GM18520 (cell line): Measurements from ENCODE around the gene CSNK1G2.

ENCODE experiments used
- ATAC-seq: cut with Tn5 transposase; IDR thresholded peaks from one replicate; pipeline ENCODE4 v1.9.1; 2021; ENCODE audit not compliant: unreplicated experiment

The CSNK1G2 gene

DNA sequence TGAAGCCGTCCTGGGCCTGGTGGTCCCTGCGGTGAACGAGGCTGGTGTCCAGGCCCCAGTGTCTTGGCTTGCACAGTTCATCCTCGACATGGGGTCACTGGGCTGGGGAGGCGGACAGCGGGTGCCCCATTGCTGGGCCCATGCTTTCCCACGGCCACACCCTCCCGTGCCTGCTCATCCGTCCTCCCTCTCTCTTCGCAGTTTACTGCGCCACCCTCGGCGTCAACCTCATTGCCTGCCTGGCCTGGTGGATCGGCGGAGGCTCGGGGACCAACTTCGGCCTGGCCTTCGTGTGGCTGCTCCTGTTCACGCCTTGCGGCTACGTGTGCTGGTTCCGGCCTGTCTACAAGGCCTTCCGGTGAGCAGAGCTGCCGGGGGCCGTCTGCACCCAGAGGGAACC lies 23.0 kb upstream of the CSNK1G2 start:
- ATAC-seq = no peak

DNA sequence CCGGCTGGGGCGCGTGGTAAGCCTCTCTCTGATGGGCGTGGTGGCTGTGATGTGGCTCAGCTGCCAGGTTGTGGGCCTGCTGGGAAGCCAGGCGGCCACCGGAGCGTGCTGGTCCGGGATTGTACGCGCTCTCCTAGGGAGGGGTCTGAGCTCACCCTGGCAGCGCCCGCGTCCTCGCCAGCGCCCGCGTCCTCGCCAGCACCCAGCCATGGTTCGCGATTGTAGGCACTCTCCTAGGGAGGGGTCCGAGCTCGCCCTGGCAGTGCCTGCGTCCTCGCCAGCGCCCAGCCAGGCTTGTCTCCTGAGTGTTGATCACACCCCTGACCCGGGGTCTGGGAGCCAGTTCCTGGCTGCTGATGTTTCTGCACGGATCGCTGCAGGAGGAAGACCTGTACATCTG lies 22.0 kb upstream of the CSNK1G2 start:
- no peak for ATAC-seq

DNA sequence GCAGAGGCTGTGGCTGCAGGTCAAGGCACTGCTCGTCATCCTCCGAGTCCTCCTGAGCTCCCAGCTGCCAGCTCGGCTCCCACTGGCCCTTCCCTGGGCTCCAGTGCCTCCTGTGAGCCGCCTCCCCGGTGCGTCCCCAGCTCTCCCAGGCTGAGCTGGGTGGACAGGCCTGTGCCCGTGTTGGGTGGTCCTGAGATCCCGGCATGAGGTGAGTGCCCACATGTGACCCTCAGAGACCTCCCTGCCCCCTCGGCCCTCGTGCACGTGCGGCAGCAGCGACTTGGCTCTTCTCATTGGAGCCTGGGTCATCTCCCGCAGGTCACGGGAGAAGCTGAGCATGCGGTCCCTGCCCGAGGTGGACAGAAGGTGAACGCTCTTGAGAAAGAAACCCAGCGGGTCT lies 20.3 kb upstream of the CSNK1G2 start:
- ATAC-seq = no peak

DNA sequence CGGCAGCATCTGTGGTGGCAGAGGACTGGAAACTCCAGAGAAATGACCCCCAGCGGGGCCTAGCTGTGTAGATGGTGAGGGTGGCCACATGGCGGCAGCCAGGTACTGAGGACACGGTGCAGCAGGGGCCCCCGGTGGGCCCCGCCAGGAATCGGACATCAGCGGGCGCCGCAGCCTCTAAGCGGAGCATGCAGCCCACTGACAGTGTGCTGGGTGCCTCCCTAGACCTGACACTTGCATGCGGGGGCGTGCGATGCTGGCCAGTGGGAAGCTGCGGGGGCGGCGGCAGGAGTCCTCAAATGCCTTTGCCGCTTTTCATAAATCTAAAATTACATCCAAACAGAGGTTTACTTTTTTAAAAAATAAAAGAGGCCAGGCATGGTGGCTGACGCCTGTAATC lies 19.6 kb upstream of the CSNK1G2 start:
- no peak for ATAC-seq

DNA sequence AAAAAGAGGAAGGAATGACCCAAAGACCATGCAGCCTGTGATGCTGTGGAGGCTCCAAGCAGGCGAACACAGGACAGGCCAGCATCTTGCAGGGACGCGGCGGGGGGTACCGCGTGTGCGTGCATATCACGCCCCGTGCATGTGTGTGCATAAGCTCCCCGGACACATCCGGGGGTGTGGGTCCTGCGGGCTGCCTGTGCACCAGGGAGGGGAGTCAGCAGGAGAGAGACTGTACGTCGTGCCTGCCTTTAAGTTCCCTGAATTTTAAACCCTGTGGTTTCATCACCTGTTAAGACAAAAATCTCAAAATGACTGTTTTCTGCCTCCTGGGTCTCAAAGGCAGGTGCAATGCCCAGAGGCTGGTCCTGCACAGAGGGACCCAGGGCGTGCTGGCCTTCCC lies 19.1 kb upstream of the CSNK1G2 start:
- ATAC-seq = no peak

DNA sequence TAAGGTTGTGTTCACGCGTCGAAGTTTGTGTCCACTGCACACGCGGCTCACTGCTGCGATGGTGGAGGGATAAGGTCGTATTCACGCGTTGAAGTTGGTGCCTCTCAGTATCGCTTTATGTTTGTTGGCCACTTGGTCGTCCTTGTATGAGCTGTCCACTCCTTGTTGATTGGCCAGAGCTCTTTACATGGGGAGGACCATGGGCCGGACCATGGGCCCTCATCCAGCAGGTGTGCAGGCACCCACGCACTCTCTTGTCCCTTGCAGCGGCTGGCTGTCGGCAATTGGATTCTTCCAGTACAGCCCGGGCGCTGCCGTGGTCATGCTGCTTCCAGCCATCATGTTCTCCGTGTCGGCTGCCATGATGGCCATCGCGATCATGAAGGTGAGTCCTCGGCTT lies 18.2 kb upstream of the CSNK1G2 start:
- ATAC-seq = no peak

DNA sequence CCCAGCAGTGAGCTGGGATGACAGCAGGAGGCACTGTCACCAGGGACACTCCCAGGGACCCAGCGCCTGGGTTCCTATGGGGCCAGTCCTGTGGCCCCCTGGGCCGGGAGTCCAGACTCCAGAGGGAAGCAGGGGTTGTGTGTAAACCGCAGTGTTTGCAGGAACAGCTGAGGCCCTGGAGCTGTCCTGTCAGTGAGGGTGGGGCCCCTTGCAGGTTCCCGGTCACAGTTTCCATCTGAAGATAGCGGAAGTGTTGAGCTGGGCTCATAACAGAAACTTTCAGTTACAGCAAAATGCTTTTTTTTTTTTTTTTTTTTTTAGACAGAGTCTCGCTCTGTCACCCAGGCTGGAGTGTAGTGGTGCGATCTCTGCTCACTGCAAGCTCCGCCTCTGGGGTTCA lies 17.7 kb upstream of the CSNK1G2 start:
- no peak for ATAC-seq

DNA sequence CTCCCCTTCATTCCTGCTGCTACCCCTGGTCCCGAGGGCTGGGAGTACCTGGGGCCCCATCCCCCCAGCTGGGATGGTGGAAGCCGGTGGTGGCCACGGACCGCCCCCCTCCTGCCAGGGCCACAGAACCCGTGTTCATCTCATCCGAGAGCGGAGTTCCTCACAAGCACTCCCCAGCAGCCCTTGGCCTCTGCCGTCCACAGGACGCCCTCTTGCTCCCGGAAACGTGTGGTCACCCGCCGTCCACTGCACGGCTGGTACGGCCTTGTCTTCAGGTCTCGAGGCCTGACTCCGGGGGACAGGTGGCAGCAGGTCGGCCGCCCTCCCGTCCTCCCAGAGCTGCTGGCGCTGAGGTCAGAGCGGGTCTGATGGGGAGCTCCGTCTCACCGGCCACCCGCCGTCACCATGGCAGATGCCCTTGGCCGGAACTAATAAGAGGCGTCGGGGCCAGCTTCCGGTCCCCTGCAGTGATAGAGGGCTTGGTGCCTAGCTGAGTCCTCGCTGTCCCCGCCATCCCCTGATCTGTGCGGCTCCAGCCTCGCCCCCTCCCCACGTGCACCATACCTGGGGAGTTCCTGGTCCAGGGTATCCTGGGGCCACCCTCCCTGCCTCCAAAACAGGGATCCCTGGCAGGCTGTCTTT lies 16.5 kb upstream of the CSNK1G2 start:
- ATAC-seq = no peak

DNA sequence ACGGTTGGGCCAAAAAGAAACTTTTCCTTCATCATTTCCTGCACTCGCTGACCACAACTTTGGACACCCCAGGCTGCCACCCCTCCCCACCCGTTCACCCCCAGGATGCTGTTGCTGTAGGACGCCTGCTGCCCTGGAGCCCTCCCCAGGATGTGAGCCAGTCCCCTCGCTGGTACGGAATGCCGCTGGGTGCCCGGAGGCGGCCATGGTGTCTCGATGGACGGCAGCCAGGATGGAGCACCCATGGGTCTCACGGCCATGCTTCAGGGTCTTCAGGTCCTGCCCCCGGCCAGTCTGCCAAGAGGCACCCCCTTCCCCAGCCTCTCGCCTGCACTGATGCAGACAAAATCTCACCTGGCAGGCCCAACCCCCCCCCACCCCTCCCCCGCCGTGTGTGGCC lies 15.4 kb upstream of the CSNK1G2 start:
- no peak for ATAC-seq

DNA sequence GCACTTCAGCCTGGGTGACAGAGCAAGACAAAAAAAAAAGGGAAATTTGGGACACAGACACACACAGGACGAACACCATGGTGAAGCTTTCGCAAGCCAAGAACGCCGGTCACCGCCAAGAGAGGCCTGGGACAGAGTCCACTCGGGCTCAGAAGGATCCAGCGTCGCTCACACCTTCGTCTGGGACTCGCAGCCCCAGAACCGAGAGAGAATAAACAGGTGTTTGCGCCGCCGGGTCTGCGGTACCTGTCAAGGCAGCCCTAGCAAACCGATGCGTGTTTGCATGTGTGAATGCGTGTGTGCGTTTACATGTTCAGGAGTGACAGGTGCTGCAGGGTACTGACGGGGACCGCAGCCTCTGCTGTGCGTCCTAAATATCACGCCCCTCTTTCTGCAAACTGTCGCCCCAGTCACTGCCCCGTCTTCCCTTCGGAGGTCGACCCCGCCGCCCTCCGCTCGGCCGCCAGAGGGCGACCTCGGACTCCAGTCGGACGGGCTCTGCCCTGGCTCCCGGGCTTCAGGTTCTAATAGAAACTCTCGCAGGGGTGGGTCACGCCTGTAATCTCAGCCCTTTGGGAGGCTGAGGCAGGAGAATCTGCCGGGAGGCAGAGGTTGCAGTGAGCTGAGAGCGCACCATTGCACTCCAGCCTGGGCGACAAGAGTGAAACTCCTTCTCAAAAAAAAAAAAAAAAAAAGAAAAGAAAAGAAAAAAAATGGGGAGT lies 11.8 kb upstream of the CSNK1G2 start:
- no peak for ATAC-seq

DNA sequence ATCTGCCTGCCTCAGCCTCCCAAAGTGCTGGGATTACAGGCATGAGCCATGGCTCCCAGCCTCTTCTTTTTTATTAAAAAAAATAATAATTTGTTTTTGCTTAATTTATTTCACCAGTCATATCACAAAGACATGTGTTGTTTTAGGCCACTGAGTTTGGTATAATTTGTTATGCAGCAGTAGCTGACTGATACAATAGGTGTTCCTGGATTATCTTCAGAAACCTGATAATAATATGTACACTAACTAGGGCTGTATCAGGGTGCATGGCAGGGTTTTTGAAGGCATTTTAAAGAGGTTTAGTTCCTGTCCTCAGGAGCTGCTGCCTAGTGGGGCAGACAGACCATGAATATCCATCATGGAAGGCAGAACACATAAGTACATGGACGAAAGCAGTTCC lies 9.5 kb upstream of the CSNK1G2 start:
- no peak for ATAC-seq

DNA sequence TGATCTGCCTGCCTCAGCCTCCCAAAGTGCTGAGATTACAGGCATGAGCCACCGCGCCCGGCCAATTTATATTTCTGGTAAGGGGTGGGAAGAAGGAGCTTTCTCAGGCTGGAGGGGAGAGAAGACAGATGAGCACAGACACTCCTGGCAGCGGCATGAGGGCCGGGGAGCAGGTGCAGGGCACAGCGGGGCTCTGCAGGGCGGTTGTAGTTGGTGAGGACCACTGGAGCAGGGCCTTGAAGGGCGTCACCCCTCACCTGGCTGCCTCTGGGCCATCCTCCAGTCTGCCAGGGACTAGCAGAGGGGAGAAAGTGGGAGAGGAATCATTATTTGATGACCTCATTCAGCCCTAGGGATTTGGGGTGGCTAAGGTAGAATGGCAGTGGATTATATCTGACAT lies 8.6 kb upstream of the CSNK1G2 start:
- no peak for ATAC-seq

DNA sequence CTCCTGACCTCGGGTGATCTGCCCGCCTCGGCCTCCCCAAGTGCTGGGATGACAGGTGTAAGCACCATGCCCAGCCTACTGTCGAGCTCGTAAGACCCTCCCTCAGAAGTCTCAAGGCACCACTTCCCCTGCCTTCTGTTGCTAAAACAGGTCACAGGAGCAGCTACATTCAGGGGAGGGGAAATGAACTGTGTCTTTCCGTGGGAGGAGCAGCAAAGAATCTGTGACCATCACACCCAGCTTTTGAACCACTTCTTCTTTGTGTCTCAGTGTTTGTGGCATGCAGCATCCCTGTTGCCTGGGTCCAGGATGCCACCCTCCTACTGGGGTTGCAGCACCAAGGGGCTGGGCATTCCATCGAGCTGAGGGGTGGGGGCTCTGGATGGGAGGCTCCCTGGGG lies 7.7 kb upstream of the CSNK1G2 start:
- ATAC-seq = no peak

DNA sequence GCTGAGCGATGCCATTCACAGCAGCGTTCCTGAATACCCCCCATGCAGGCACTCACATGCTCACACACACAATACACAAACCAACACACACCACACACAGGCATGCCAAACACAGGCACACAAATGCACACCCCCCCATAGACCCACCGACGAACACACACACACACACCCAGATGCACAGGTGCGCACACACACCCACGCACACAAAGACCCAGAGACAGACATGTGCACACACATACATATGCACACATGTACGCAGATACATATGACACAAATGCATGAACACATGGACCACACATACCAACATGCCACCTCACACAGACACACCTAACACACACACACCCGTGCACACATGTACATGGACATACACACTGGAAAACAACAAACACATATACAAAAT lies 7.0 kb upstream of the CSNK1G2 start:
- no peak for ATAC-seq

DNA sequence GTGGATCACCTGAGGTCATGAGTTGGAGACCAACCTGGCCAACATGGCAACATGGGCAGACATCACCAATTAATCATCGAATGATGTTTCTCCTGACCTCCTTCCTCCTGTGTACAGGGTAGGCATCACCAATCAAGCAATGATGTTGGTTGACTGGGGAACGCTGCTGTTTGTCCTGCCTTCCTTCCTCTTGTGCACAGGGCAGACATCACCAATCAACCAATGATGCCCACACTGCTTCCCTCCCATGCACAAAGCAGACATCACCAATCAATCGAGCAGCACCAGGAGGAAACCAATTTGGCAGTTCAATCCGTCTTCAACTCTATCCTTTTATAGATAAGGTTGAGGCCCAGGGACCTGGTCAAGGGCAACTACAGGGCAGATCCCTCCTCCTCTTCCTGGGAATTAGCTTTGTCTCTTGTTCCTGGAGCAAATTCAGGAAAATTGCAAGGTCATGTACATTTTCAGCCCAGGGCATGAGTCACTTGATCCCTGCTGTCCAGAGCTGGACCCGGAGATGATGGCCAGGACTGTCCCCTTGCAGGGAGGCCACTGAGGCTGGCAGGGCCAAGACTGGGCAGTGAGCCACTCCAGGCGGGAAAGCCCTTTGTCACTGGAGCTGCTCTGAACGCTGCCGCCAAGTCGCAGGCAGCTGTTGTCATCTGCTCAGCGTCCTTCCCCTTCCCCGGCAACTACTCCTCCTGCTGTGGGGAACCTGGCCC lies 5.3 kb upstream of the CSNK1G2 start:
- ATAC-seq = no peak

DNA sequence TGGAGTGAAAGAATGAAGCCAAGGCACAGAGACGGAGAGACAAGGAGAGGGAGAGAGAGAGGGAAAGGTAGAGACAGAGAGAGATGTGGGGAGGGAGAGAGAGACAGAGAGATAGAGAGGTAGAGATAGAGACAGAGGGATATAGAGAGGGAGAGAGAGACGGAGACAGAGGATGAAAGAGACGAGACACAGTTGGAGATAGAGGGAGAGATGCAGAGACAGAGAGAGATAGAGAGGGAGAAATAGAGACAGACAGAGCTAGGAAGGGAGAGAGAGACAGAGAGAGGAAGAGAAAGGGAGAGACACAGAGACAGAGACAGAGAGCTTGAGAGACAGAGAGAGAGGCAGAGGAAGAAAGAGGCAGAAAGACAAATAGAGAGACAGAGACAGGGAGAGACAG lies 4.5 kb upstream of the CSNK1G2 start:
- no peak for ATAC-seq

DNA sequence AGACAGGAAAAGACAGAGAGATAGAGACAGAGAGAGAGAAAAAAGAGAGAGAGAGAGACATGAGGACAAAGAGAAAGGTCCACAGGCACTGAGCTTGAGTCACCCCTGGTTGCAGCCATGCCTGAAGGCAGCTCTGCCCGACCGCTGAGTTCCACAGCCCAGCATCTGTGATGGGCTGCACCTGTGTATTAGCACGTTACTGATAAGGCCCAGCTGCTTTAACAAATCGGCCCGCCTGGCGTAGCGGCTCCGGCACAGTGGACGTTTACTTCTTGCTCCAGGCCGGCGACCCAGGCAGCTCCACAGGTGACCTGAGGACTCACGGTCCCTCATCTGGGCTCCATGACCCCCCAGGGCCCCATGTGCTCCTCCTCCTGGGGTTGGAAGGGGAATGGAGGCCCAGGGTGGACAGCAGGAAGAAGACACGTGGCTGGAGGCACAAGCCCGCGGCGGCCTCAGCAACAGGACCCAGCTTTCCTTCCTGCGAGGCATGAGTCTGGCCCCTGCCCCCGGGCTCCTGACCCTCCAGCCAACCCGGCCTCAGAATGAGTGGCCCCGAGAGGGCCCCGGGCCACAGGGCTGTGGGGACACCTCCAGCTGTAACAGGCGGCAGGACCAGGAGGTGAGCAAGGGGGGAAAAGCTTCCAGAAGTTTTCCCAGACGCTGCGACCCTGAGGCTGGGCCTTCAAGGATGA lies 3.9 kb upstream of the CSNK1G2 start:
- no peak for ATAC-seq

DNA sequence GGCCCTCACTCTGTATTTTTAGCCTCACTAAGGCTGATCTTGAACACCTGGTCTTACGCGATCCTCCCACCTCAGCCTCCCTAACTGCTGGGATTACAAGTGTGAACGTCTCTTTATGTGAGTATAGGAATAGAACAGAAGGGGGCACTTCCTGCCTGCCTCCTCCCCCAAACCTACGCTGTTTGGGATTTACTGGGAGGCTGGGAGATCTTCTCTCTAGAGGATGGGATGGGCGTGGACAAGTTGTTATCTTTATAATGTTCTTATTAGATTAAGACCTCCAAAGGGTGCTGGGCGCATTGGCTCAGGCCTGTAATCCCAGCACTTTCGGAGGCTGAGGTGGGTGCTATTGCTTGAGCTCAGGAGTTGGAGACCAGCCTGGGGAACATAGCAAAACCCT lies 2.9 kb upstream of the CSNK1G2 start:
- ATAC-seq = no peak

DNA sequence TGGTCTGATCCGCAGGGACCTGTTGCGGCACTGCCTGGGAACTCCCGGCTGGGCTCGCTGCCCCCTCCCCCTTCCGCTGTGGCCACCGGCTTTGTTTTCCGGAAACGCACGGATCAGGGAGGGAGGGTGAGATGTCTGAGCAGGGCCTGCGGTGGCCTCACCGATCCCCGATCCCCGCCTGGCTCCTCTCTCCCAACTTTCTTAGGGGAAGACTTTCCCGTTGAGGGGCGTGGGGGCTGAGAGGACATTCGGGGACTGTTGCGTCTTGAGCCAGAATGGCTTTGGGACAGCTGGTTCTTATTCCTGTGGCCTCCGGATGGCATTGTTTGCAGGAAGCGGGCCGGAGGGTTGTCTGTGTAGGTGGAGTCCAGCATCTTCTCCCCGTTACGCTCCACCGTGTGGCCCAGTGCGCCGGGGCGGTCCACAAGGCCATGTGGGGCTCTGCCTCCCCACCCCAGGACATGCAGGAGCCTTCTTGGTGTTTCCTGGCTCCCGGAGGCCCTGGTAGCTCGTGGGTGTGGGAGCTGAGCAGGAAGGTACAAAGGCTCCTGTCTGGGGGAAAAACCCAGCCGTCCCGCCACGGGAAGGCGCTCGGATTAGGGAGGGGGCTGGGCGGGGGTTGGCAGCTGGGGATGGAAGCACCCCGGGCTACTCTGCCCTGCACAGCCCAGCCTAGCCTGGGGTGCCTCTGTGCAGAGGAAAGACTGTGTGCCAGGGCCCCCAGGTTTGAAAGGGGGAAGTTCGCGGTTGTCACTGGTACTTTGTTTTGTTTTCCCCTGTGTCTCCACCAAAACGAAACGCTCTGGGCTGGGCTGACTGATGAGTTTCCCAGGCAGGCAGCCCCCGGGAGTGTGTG lies 1.3 kb downstream of the CSNK1G2 start:
- no peak for ATAC-seq

DNA sequence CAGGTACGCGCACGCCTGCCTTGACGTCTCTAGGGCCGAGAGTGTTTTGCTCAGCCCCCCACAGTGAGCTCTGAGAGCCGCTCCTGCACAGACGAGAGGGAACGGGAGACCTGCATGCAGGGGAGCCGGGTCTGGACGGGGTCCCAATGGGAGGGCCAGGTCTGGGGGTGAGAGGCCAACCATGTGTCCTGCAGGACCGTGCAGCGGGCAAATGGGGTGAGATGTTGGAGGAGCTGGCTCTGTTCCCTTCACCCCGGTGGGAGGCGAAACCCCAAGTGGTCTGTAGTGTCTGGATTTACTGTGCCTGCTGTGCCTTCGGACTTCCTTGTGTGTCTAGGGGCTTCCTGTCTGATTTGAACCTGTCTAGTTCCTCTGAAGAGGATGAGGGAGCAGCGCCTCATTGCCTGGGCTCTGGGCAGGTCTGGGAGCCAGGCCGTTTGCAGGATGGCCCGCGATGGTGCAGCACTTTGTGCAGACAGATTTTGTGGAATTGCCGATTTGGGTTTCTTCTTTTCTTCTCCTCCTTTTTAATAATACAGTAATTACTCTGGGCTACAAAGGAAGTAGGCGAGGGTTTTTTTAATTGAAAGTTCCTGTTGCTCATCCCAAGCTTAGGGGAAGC lies 2.1 kb downstream of the CSNK1G2 start:
- no peak for ATAC-seq
